WTC11 (cell line): Measurements from ENCODE around the gene VMAC. TPM values are rescaled to one million over a fixed set of nuclear protein-coding genes. Genes with fewer than 3 reads are reported as not detected.

Experiments
- ATAC-seq: fragments of 200-7000 bp; cut with Tn5 transposase; 2 replicates; pipeline ENCODE4 v1.10.0; 2021; ENCODE audit warnings: mild to moderate bottlenecking, moderate library complexity
- CTCF ChIA-PET: fragments of 300-600 bp; sonication (Branson Sonifier 250); formaldehyde crosslinking; loops from one replicate; lab custom pipeline; 2021; ENCODE audit warnings: antibody characterized with exemption; lab: Charles Lee
- POLR2A ChIA-PET: fragments of 350-600 bp; sonication (Branson Sonifier 250); formaldehyde crosslinking; loops from one replicate; lab custom pipeline; 2021; ENCODE audit warnings: antibody characterized with exemption; lab: Charles Lee
- DNase-seq: peaks from one replicate; pipeline ENCODE4 v3.0.0; 2021; ENCODE audit warnings: low spot score
- H3K27ac Mint-ChIP-seq: 2 replicates; pipeline ENCODE4 v1.8.0; 2021; ENCODE audit warnings: mixed read lengths
- H3K27me3 Mint-ChIP-seq: 2 replicates; pipeline ENCODE4 v1.8.0; 2021; ENCODE audit warnings: low read depth, mild to moderate bottlenecking, moderate library complexity, mixed read lengths
- H3K36me3 Mint-ChIP-seq: 2 replicates; pipeline ENCODE4 v1.8.0; 2021; ENCODE audit warnings: mixed read lengths
- H3K4me1 Mint-ChIP-seq: 2 replicates; pipeline ENCODE4 v1.8.0; 2022; ENCODE audit warnings: mixed read lengths
- H3K4me3 Mint-ChIP-seq: 2 replicates; pipeline ENCODE4 v1.8.0; 2021; ENCODE audit warnings: mild to moderate bottlenecking, moderate library complexity, mixed read lengths
- H3K9me3 Mint-ChIP-seq: 2 replicates; pipeline ENCODE4 v1.8.0; 2021; ENCODE audit warnings: mixed read lengths
- CREB1 ChIP-seq: sonication (generic); formaldehyde crosslinking; IDR thresholded peaks from 2 replicates; pipeline ENCODE4 v1.8.0; 2023; ENCODE audit warnings: mild to moderate bottlenecking, missing genetic modification reagents
- FOXP1 ChIP-seq: sonication (generic); formaldehyde crosslinking; IDR thresholded peaks from 2 replicates; pipeline ENCODE4 v1.8.0; 2022; ENCODE audit warnings: missing genetic modification reagents, mild to moderate bottlenecking, moderate library complexity, borderline replicate concordance
- GABPB1 ChIP-seq: sonication (generic); formaldehyde crosslinking; IDR thresholded peaks from 2 replicates; pipeline ENCODE4 v1.8.1; 2023; ENCODE audit warnings: mild to moderate bottlenecking, missing genetic modification reagents
- JUN ChIP-seq: sonication (generic); formaldehyde crosslinking; IDR thresholded peaks from 2 replicates; pipeline ENCODE4 v1.8.0; 2023; ENCODE audit warnings: mild to moderate bottlenecking, missing genetic modification reagents
- KAT7 ChIP-seq: sonication (generic); formaldehyde crosslinking; IDR thresholded peaks from 2 replicates; pipeline ENCODE4 v1.8.1; 2023; ENCODE audit warnings: missing genetic modification reagents, mild to moderate bottlenecking, borderline replicate concordance
- NR1H2 ChIP-seq: sonication (generic); formaldehyde crosslinking; IDR thresholded peaks from 2 replicates; pipeline ENCODE4 v1.9.0; 2021; ENCODE audit warnings: mild to moderate bottlenecking, moderate library complexity, missing genetic modification reagents
- NR3C1 ChIP-seq: sonication (generic); formaldehyde crosslinking; conservative IDR thresholded peaks from 2 replicates; pipeline ENCODE4 v1.8.1; 2023; ENCODE audit warnings: low read depth, mild to moderate bottlenecking, missing genetic modification reagents
- PRRX2 ChIP-seq: fragments of 250-450 bp; sonication (Bioruptor Pico); IDR thresholded peaks from 2 replicates; pipeline ENCODE4 v1.8.0; 2021; ENCODE audit warnings: mild to moderate bottlenecking
- SOX15 ChIP-seq: fragments of 250-450 bp; sonication (Bioruptor Pico); IDR thresholded peaks from 2 replicates; pipeline ENCODE4 v1.9.0; 2021; ENCODE audit warnings: mild to moderate bottlenecking
- SP1 ChIP-seq: sonication (generic); formaldehyde crosslinking; conservative IDR thresholded peaks from 2 replicates; pipeline ENCODE4 v1.8.1; 2022; ENCODE audit warnings: missing genetic modification reagents
- ZNF232 ChIP-seq: sonication (generic); formaldehyde crosslinking; IDR thresholded peaks from 2 replicates; pipeline ENCODE4 v1.8.0; 2022; ENCODE audit warnings: mild to moderate bottlenecking, missing genetic modification reagents
- ZNF263 ChIP-seq: sonication (generic); formaldehyde crosslinking; IDR thresholded peaks from 2 replicates; pipeline ENCODE4 v1.8.1; 2022; ENCODE audit warnings: low read depth, mild to moderate bottlenecking, moderate library complexity, missing genetic modification reagents
- ZNF671 ChIP-seq: fragments of 250-450 bp; sonication (Bioruptor Pico); IDR thresholded peaks from 2 replicates; pipeline ENCODE4 v1.8.0; 2021; ENCODE audit warnings: mild to moderate bottlenecking
- total RNA-seq: library from RNA; stranded (reverse); gene quantifications from 3 replicates; pipeline ENCODE4 v1.2.3, GENCODE V29; 2021
- TF ChIP-seq, protein P1 (sequence below): fragments of 200-600 bp; IDR thresholded peaks from 2 replicates; pipeline ENCODE4 v1.8.0; 2022; ENCODE audit warnings: antibody characterized with exemption
- TF ChIP-seq, protein P2 (sequence below): sonication (generic); formaldehyde crosslinking; IDR thresholded peaks from 2 replicates; pipeline ENCODE4 v1.8.1; 2023; ENCODE audit warnings: mild to moderate bottlenecking, moderate library complexity, missing genetic modification reagents
- TF ChIP-seq, protein P3 (sequence below): sonication (generic); formaldehyde crosslinking; conservative IDR thresholded peaks from 2 replicates; pipeline ENCODE4 v1.8.1; 2022; ENCODE audit warnings: mild to moderate bottlenecking, missing genetic modification reagents
- TF ChIP-seq, protein P4 (sequence below): fragments of 250-450 bp; sonication (Bioruptor Pico); IDR thresholded peaks from 2 replicates; pipeline ENCODE4 v1.9.0; 2021; ENCODE audit warnings: mild to moderate bottlenecking, borderline replicate concordance

VMAC gene
- total RNA-seq, 1 experiment from 2014 or later, result 2.5 TPM

DNA sequence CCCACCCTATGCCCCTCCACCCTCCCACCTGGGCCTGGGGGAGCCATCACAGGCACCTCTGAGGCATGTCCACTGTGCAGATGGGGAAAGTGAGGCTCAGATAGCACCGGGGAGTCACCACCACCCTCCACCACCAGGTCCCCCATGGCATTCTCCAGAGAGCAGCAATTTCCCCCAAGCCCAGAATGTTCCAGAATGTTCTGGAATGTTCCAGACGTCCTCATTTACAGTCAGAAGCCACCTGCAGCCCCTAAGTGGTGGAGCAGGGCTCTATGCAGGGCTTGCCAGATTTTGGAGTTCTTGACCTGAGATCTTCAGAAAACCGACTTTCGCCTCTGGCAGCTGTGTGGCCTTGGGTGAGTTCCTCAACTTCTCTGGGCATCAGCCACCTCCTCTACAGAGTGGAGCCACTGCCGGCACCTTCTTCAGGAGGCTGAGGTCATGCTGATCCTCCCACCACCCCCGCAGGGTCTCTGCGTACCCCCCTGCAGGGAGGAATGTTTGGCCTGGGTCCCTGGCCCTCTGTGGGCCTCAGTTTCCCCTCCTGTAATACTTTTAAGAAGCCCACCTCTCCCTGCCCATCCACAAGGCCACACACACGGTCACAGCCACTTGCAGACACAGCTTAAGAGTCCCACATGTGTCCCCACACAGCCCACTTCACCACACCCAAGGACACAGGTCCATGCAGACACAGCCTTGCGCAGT lies 40.5 kb upstream of the VMAC start (continued):
- TF ChIP-seq, protein P1, sequence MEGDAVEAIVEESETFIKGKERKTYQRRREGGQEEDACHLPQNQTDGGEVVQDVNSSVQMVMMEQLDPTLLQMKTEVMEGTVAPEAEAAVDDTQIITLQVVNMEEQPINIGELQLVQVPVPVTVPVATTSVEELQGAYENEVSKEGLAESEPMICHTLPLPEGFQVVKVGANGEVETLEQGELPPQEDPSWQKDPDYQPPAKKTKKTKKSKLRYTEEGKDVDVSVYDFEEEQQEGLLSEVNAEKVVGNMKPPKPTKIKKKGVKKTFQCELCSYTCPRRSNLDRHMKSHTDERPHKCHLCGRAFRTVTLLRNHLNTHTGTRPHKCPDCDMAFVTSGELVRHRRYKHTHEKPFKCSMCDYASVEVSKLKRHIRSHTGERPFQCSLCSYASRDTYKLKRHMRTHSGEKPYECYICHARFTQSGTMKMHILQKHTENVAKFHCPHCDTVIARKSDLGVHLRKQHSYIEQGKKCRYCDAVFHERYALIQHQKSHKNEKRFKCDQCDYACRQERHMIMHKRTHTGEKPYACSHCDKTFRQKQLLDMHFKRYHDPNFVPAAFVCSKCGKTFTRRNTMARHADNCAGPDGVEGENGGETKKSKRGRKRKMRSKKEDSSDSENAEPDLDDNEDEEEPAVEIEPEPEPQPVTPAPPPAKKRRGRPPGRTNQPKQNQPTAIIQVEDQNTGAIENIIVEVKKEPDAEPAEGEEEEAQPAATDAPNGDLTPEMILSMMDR, result no peak
- TF ChIP-seq CREB1, result no peak
- no peak for TF ChIP-seq KAT7 (CRISPR knock-in tag)

DNA sequence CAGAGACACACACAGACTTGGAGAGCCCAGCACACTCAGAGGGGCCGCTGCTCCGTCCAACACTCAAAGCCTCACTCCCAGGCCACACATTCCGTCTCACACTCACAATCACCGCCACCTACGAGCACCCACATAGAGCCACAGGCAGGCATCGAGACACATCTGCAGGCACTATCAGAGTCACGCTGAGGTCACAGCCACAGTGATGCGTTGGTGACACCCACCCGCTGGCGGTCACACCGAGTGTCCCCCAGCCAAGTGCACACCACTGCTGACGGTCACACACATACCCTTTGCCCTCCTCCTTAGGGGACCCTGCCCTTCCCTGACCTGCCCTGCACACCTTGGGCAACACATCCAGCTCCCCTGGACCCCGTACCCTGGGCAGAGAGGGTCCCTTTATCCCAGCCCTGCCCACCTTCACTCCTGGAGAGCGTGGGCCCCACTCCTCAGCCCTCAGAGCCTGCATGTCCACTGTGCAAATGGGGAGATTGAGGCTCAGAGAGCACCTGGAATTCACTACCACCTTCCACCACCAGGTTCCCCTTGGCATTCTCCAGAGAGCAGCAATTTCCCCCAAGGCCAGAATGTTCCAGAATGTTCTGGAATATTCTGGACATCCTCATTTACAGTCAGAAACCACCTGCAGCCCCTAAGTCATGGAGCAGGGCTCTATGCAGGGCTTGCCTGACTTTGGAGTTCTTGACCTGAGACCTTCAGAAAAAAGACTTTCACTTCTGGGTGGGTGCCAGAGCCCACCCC lies 39.8 kb upstream of the VMAC start:
- Mint-ChIP-seq H3K27ac (0 out of 2 replicates have a peak overlapping the region, but pooled peaks have one; percentile 11), H3K9me3 (no peaks in the 10 kb centered on the region), H3K4me1 (no peaks in the 10 kb centered on the region), H3K4me3 (no peak overlapping the region), H3K27me3 (peaks cover 9% of the 10 kb centered on the region), H3K36me3 (no peaks in the 10 kb centered on the region)
- POLR2A ChIA-PET, result no interaction called here
- TF ChIP-seq, protein P2, sequence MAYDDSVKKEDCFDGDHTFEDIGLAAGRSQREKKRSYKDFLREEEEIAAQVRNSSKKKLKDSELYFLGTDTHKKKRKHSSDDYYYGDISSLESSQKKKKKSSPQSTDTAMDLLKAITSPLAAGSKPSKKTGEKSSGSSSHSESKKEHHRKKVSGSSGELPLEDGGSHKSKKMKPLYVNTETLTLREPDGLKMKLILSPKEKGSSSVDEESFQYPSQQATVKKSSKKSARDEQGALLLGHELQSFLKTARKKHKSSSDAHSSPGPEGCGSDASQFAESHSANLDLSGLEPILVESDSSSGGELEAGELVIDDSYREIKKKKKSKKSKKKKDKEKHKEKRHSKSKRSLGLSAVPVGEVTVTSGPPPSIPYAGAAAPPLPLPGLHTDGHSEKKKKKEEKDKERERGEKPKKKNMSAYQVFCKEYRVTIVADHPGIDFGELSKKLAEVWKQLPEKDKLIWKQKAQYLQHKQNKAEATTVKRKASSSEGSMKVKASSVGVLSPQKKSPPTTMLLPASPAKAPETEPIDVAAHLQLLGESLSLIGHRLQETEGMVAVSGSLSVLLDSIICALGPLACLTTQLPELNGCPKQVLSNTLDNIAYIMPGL, result no peak
- TF ChIP-seq SOX15 (CRISPR knock-in tag) (no peak), PRRX2 (no peak), JUN (CRISPR knock-in tag) (no peak)
- TF ChIP-seq, protein P3, sequence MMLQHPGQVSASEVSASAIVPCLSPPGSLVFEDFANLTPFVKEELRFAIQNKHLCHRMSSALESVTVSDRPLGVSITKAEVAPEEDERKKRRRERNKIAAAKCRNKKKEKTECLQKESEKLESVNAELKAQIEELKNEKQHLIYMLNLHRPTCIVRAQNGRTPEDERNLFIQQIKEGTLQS (CRISPR knock-in tag), result peak; percentile 65; the same call in 1 of the 2 replicates
- ATAC-seq (no peak), DNase-seq (no peak)
- CTCF ChIA-PET, result interaction anchor here (0.6 to 0.7 kb wide), 2 partner anchors 37 to 61 kb away, joined by 3 to 5 read pairs; no protein-coding TSS in a partner anchor

DNA sequence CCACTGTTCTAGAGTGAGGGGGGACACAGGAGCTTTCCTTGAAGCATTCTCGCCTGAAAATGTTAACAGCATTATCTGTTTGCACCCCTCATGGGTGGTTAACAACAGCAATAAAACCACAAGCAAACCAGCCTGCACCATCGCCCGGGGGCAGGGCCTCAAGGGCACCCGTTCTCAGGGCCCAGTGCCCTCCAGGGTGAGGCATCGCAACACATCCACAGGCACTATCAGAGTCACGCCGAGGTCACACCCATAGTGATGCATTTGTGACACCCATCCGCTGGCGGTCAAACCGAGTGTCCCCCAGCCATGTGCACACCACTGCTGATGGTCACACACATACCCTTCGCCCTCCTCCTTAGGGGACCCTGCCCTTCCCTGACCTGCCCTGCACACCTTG lies 38.9 kb upstream of the VMAC start:
- no peak overlapping the region for H3K27ac Mint-ChIP-seq
- ChIA-PET CTCF (interaction anchor here (0.6 to 0.7 kb wide), 2 partner anchors 38 to 62 kb away, joined by 3 to 5 read pairs; no protein-coding TSS in a partner anchor), POLR2A (no interaction called here)
- H3K4me3 Mint-ChIP-seq, result no peak overlapping the region
- ATAC-seq, result no peak
- no peaks in the 10 kb centered on the region for H3K4me1 Mint-ChIP-seq
- TF ChIP-seq NR1H2 (CRISPR knock-in tag), result no peak
- TF ChIP-seq SP1 (CRISPR knock-in tag), result no peak
- H3K27me3 Mint-ChIP-seq, result peaks cover 9% of the 10 kb centered on the region
- H3K9me3 Mint-ChIP-seq, result no peaks in the 10 kb centered on the region
- no peaks in the 10 kb centered on the region for H3K36me3 Mint-ChIP-seq
- DNase-seq, result no peak

DNA sequence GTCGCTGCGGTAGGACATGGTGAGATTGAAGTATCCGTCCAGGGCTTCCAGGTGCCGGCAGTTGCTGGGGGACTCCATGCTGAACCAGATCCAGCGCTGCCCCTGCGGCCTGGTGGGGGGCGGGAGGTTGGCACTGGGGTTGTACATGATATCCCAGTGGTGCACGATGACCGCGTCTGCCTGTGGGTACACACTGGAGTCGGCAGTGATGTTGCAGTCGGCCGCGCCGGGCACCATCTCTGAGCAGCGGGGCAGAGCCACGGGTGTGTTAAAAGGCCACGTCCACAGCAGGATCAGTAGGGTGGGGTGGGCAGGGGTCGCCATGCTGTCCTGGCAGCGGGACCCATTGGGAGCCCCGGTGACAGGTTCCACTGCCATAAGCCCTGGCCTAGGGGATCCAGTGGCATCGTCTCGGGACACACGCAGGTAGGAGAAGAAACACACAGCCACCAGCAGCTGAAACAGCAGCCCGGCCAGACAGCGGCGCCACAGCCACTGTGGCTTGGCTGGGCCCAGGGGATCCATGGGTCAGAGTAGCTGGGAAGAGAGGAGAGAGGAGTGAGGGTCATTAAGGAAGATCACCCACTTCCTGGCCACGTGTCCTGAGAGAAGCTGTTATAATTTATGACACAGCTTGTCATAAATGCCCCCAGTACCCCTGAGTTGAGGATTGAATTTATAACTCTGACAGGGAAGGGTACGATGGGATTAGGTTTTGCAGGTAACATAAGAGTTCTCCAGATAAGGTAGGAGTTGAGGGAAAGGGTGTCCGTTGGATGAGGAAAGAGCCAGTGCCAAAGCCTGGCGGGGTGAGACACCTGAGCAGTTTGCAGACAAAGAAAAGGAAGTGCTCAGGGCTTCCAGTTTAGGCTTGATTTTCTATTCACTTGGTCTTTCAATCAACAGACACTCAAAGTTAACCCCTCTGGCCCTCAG lies 37.2 kb upstream of the VMAC start:
- DNase-seq, result no peak
- Mint-ChIP-seq H3K4me1 (no peaks in the 10 kb centered on the region), H3K27ac (no peak overlapping the region), H3K9me3 (no peaks in the 10 kb centered on the region), H3K27me3 (peaks cover 2% of the 10 kb centered on the region; the same call in 1 of the 2 replicates), H3K36me3 (no peaks in the 10 kb centered on the region), H3K4me3 (no peak overlapping the region)
- ChIA-PET POLR2A (no interaction called here), CTCF (no interaction called here)
- no peak for ATAC-seq
- TF ChIP-seq FOXP1 (CRISPR knock-in tag) (no peak), GABPB1 (CRISPR knock-in tag) (no peak), NR3C1 (CRISPR knock-in tag) (no peak), ZNF232 (CRISPR knock-in tag) (no peak), SP1 (CRISPR knock-in tag) (no peak), ZNF671 (CRISPR knock-in tag) (no peak), ZNF263 (CRISPR knock-in tag) (no peak)
- TF ChIP-seq, protein P4, sequence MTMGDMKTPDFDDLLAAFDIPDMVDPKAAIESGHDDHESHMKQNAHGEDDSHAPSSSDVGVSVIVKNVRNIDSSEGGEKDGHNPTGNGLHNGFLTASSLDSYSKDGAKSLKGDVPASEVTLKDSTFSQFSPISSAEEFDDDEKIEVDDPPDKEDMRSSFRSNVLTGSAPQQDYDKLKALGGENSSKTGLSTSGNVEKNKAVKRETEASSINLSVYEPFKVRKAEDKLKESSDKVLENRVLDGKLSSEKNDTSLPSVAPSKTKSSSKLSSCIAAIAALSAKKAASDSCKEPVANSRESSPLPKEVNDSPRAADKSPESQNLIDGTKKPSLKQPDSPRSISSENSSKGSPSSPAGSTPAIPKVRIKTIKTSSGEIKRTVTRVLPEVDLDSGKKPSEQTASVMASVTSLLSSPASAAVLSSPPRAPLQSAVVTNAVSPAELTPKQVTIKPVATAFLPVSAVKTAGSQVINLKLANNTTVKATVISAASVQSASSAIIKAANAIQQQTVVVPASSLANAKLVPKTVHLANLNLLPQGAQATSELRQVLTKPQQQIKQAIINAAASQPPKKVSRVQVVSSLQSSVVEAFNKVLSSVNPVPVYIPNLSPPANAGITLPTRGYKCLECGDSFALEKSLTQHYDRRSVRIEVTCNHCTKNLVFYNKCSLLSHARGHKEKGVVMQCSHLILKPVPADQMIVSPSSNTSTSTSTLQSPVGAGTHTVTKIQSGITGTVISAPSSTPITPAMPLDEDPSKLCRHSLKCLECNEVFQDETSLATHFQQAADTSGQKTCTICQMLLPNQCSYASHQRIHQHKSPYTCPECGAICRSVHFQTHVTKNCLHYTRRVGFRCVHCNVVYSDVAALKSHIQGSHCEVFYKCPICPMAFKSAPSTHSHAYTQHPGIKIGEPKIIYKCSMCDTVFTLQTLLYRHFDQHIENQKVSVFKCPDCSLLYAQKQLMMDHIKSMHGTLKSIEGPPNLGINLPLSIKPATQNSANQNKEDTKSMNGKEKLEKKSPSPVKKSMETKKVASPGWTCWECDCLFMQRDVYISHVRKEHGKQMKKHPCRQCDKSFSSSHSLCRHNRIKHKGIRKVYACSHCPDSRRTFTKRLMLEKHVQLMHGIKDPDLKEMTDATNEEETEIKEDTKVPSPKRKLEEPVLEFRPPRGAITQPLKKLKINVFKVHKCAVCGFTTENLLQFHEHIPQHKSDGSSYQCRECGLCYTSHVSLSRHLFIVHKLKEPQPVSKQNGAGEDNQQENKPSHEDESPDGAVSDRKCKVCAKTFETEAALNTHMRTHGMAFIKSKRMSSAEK (CRISPR knock-in tag), result no peak
